Osteoblast (primary cell): ENCODE results near the gene ICOS. TPM values are rescaled to one million over a fixed set of nuclear protein-coding genes. Genes with fewer than 3 reads are reported as not detected.

Experiments
- DNase-seq: peaks from one replicate; pipeline ENCODE4 v3.0.0; 2011; ENCODE audit warnings: low spot score, mixed read lengths; ENCODE audit not compliant: insufficient read length; ENCODE audit errors: missing footprints
- H2AFZ ChIP-seq: 2 replicates; pipeline ENCODE4 v1.6.0; 2011; ENCODE audit warnings: mild to moderate bottlenecking, low read length
- H3K27ac ChIP-seq: 2 replicates; pipeline ENCODE4 v1.5.1; 2011; ENCODE audit warnings: mild to moderate bottlenecking, low read depth, low read length, moderate library complexity
- H3K27me3 ChIP-seq: 2 replicates; pipeline ENCODE4 v1.6.0; 2012; ENCODE audit warnings: mild to moderate bottlenecking, control low read depth, inconsistent platforms, low read length, moderate library complexity; ENCODE audit not compliant: insufficient read depth
- H3K36me3 ChIP-seq: 2 replicates; pipeline ENCODE4 v1.5.1; 2011; ENCODE audit warnings: mild to moderate bottlenecking, low read length, control low read depth, moderate library complexity; ENCODE audit not compliant: insufficient read depth
- H3K4me1 ChIP-seq: 2 replicates; pipeline ENCODE4 v1.5.1; 2011; ENCODE audit warnings: mild to moderate bottlenecking, low read length, control low read depth, moderate library complexity; ENCODE audit not compliant: insufficient read depth
- H3K4me2 ChIP-seq: 2 replicates; pipeline ENCODE4 v1.6.0; 2011; ENCODE audit warnings: mild to moderate bottlenecking, low read length; ENCODE audit not compliant: insufficient read depth
- H3K4me3 ChIP-seq: fragments of 200-600 bp; sonication (generic); 3 replicates; pipeline ENCODE4 v1.5.1; 2012; ENCODE audit warnings: mild to moderate bottlenecking, low read length, inconsistent platforms; ENCODE audit not compliant: insufficient read depth
- H3K79me2 ChIP-seq: 2 replicates; pipeline ENCODE4 v1.6.0; 2012; ENCODE audit warnings: mild to moderate bottlenecking, low read length, control low read depth, inconsistent platforms; ENCODE audit not compliant: insufficient read depth
- H3K9me3 ChIP-seq: 2 replicates; pipeline ENCODE4 v1.5.1; 2011; ENCODE audit warnings: low read depth, low read length, control low read depth
- H4K20me1 ChIP-seq: 2 replicates; pipeline ENCODE4 v1.6.0; 2012; ENCODE audit warnings: mild to moderate bottlenecking, low read length, control low read depth; ENCODE audit not compliant: insufficient read depth
- CTCF ChIP-seq: IDR thresholded peaks from 2 replicates; pipeline ENCODE4 v1.5.1; 2011; ENCODE audit warnings: mild to moderate bottlenecking, low read depth, low read length, moderate library complexity; ENCODE audit errors: extremely low read depth
- total RNA-seq: library from RNA; depleted of rRNA; stranded (reverse); fragments of >200 nt; gene quantifications from 2 replicates; pipeline ENCODE4 v1.2.3, GENCODE V29; 2012

ICOS gene
- total RNA-seq, 1 donor = not detected

- H3K4me2 ChIP-seq = no peak overlapping the region
- no peak for TF ChIP-seq CTCF
- no peaks in the 10 kb centered on the region for H3K4me1 ChIP-seq
- H2AFZ ChIP-seq = no peak overlapping the region
- no peaks in the 10 kb centered on the region for H4K20me1 ChIP-seq
- H3K27me3 ChIP-seq = peaks cover 22% of the 10 kb centered on the region
- no peak overlapping the region for H3K4me3 ChIP-seq
- H3K79me2 ChIP-seq = no peaks in the 10 kb centered on the region
- H3K9me3 ChIP-seq = peaks cover 4% of the 10 kb centered on the region
- H3K36me3 ChIP-seq = no peaks in the 10 kb centered on the region
- H3K27ac ChIP-seq = no peak overlapping the region
- DNase-seq = no peak
These were observed 69.6 kb downstream of the ICOS start for GRCh38 chr2:204005940-204006721.

GRCh38 chr2:204008352-204008751 lies 71.8 kb downstream of the ICOS start:
- Histone ChIP-seq H2AFZ (no peak overlapping the region), H3K79me2 (no peaks in the 10 kb centered on the region), H3K9me3 (no peaks in the 10 kb centered on the region), H3K4me1 (no peaks in the 10 kb centered on the region), H4K20me1 (no peaks in the 10 kb centered on the region), H3K36me3 (no peaks in the 10 kb centered on the region), H3K27ac (no peak overlapping the region), H3K4me2 (no peak overlapping the region), H3K27me3 (peaks cover 12% of the 10 kb centered on the region), H3K4me3 (no peak overlapping the region)
- DNase-seq = no peak
- no peak for TF ChIP-seq CTCF

- no peak for DNase-seq
- Histone ChIP-seq H3K4me2 (no peak overlapping the region), H3K79me2 (no peaks in the 10 kb centered on the region), H3K9me3 (no peaks in the 10 kb centered on the region), H3K36me3 (no peaks in the 10 kb centered on the region), H3K4me1 (no peaks in the 10 kb centered on the region), H3K27ac (no peak overlapping the region), H3K27me3 (peaks cover 11% of the 10 kb centered on the region), H3K4me3 (no peak overlapping the region), H4K20me1 (no peaks in the 10 kb centered on the region), H2AFZ (no peak overlapping the region)
- no peak for TF ChIP-seq CTCF
These were observed 74.3 kb downstream of the ICOS start for GRCh38 chr2:204010628-204011560.

Other genes with a start within 250 kb of the ICOS start
- not detected in 2 replicates for gene CD28, start 230.1 kb upstream of the ICOS start, total RNA-seq
- gene CTLA4, start 69.0 kb upstream of the ICOS start, total RNA-seq = under 0.01 TPM in 1 of 2 replicates, not detected in the other